IMR-90 (cell line): ENCODE measurements around the gene SLC25A21. TPM values are rescaled to one million over a fixed set of nuclear protein-coding genes. Genes with fewer than 3 reads are reported as not detected.

Source experiments
- microRNA-seq, 2 experiments: library from miRNA; stranded (forward) in 1 of 2; unstranded in 1 of 2; fragments of 10-50 nt in 1 of 2; fragments of <30 nt in 1 of 2; gene quantifications in 1 of 2; microRNA quantifications in 1 of 2; one replicate each; pipeline versions ENCODE3 to v1.1.0; 2013 to 2020; ENCODE audit not compliant: insufficient read depth in 1 of 2, insufficient read length in 1 of 2, unreplicated experiment in 1 of 2
- polyA plus RNA-seq, 3 experiments: library from polyadenylated mRNA; depleted of rRNA; stranded (reverse); fragments of >200 nt; gene quantifications; 2 replicates each; pipeline ENCODE4 v1.2.3, GENCODE V29; 2012; ENCODE audit warnings: low replicate concordance in 1 of 3
- small RNA-seq, 5 experiments: library from RNA; depleted of rRNA; stranded (forward); fragments of <200 nt; gene quantifications; one replicate each; pipeline ENCODE3, GENCODE V24; 2012
- total RNA-seq: library from RNA; depleted of rRNA; stranded (reverse); fragments of >200 nt; gene quantifications from 2 replicates; pipeline ENCODE4 v1.2.3, GENCODE V29; 2012; rRNA removed

SLC25A21 gene
- total and polyA plus RNA-seq, 2 of the 4 experiments (the other 2 are of a cell fraction) = 0.62 to 0.90 TPM

Small RNA genes lying within 50 kb of the gene (microRNA-seq; reads per million reads assigned to microRNA genes)
- gene MIR4503 (ENCODE audit: insufficient read depth in 1 of 2, insufficient read length in 1 of 2, unreplicated experiment in 1 of 2) = 0 reads per million in 2 experiments
- not detected for gene RNU6-273P (ENCODE audit: insufficient read depth, insufficient read length)

Small RNA genes lying within 50 kb of the gene (small RNA-seq; reads per million reads assigned to genes)
- gene MIR4503 = 0 to 2.0 (median 0) reads per million in 5 experiments
- 0 reads per million in 5 experiments for gene RNU6-273P

Other genes with a start within 250 kb of the SLC25A21 start
- gene MIPOL1, start 25.3 kb upstream of the SLC25A21 start, total RNA-seq = 5.9 and 11.4 TPM in 2 replicates
- gene MIPOL1, start 25.3 kb upstream of the SLC25A21 start, polyA plus RNA-seq (2012; rRNA removed) = 1.9 and 2.7 TPM in 2 replicates